SKM-1 (cell line): ENCODE results near the gene WNT3.
"Not testable (repeated sequence)": the region's sequence is repeated elsewhere in the genome, so short reads cannot be mapped to it uniquely, and the experiment has no call there.

Experiments used
- DNase-seq: peaks from one replicate; lab custom pipeline; 2025; ENCODE audit not compliant: unreplicated experiment; lab: John Stamatoyannopoulos, UW

WNT3 gene

DNA sequence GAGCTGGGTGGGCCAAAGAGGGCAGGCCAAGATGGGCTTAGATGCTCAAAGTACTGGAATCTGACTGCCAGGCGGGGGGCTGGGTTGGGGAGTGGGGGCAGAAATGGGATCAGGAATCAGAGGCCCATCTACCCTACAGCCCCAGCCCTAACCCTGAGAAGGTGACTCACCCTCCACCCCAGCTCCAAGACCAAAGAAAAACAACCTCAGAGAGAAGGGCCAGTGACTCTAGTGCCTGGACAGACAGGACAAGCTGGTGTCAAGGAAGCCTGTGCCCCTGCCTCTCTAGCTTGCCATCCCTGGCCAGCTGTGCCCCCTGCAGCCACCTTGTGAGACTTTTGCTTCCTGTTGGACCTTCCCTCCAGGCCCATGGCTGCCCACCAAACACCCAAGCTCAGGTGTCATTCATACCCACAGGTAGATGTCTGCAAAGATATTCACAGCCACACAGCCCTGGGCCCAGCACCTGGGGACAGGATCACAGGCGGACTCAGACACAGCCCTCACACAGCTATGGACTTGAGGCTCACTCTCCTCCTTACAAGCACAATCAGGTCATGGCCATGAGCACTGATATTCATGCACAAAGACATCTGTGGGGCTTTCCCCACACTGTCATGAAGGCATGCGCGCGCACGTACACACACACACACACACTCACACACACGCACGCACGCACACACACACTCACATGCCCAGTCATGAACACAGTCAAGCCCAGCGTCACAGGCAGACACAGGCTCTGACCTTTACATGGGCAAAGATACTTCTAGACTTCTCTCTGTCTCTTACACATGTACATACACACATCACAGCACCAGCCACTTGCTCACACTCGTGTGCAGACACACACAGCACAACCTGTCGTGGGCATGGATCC, 2.8 kb downstream of the WNT3 start:
- no peak for DNase-seq

DNA sequence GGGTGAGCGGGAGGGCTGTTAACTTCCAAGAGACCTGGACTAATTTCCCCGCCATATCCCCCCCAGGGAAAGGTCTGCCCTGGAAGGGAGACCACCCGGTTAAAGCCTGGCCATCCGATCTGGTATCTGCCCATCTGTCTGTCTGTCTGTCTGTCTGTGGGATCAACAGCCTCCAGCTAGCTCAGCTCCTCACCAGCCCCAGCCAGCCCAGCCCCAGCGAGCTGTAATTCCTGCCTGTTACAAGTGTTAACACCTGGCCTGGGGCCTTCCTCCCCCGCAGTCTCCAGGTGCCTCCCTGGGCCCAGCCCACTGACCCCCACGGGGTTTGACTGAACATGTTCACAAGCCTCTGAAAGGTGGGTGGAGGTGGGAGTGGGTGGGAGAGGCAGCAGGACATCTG, 4.0 kb downstream of the WNT3 start:
- DNase-seq, result no peak

DNA sequence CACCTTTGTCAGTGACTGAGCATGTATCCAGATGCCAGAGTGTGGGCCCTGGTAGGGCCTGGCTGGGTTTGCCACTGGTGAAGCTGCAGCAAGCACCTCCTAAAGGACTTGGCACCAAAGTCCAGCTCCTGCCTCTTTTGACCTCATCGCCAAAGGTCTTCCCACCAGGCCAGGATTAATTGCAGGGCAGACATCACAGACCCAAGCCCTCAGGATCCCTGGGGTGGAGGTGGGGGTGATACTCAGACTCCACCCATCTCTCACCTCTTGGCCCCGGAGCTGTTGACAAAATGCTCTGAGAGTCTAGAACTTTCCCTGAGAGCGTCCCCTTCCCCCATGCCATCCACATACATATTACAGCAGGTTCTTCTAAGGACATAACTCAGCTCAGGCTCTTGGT, 4.6 kb downstream of the WNT3 start:
- DNase-seq, result no peak

DNA sequence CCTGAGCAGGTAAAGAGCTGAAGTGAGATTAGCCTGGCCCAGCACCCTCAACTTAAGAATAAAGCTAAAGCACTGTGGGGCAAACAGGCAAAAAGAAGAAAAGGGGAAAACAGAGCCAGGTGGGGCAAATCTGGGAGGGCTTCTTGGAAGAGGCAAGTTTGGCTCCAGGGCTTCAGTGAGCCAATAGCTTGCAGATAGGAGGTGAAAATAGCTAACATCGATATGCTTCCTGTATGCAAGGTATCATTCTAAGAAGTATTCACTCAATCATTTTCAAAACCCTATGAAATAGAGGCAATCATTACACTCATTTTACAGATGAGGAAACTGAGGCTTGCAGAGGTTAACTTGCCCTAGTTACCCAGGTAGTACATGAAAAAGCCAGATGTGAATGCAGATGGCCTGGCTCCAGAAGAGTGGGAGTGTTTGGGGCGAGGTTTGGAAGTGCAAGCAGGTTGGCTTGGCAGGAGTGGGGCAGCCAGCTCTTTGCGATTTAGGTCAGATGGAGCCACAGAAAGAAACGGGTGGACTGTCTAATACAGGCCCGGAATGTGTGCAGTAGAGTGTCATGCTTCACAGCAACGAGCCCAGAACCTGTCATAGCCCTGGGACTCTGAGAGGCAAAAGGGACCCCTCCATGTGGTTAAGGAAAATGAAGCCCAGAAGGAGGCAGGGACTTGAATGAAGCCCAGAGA, 5.7 kb downstream of the WNT3 start:
- no peak for DNase-seq

DNA sequence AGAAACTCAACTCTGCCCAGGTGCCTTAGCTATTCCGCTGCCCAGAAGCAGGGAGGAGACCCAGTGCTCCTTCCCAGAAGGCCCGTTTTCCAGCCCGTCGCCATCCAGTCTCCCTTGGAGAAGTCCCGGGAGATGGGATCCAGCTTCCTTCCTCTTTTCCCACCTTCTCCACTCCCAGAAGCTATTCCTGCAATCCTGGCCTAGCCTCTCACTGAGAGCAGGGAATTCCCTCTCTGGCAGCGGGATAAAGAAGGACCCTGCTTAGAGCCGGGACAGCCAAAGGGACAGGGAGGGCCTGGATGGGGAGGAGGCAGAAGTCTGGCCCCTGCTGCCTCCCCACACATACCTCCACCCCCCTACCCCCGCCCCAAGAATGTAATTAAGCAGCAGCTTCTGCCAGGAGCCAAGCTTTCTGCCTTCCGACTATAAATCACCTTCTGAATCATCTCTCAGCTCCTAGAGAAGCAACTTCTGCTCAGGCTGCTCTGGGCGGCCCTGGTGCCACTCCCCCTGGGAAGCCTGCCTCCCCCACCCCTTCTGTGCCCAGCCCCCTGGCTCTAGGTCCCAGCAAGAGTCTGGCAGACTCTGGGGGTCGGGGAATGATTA, 6.4 kb downstream of the WNT3 start:
- no peak for DNase-seq

DNA sequence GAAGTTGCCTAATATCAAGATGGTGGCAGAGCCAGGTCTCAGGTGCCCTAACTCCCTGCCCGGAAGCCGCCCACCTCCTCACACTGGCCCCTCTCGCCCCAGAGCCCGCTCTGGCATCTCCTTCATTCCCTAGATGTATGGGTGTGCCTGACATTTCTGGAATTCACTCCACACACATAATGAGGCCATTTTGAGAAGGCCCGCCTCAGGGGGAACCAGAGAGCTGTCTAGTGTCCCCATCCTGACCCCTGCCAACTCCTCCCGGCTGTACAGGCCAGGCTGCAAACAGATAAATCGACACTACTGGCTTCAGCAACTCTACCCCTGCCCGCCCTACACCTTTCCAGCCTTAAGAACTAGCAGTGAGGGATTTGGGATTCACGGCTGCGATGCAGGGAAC, 7.7 kb downstream of the WNT3 start:
- no peak for DNase-seq

DNA sequence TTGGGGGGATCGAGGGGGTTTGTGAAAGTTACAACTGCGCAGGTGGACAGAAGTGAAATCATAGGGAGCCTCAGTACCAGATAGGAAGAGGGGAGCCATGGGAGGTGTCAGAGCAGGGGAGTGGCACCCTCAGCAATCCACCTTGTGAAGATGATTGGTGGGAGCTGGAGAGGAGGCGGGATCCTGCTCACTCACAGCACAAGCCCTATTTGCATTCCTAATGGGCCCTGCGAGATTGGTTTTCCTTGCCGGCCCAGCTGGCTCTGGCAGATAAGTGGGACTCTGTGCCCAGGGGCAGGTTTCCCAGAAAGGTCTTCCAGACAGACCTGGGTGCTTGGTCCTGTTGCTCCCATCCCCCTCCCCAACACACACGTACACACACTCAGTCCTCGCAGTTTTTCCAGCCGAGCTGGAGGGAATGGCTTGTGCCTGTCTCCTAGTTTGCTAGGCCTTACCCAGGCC, 9.4 kb downstream of the WNT3 start:
- no peak for DNase-seq

DNA sequence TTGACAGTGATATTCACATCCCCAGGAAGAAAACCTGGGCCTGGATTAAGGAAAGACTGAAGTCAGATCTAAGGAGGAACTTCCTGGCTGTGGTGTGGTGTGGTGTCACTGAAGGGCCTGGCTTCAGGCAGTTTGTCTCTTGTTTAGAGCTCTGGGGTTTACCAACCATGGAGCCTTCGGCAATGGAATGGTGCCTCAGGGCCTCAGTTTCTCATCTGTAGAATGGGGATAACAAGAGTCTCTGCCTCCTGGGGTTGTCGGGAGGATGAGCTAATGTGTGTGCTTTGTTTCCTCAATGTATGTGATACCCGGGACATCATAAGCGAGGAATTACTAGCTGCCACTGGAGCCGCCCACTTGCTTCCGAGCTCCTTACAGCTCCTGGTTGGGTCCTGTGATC, 12.7 kb downstream of the WNT3 start:
- no peak for DNase-seq

DNA sequence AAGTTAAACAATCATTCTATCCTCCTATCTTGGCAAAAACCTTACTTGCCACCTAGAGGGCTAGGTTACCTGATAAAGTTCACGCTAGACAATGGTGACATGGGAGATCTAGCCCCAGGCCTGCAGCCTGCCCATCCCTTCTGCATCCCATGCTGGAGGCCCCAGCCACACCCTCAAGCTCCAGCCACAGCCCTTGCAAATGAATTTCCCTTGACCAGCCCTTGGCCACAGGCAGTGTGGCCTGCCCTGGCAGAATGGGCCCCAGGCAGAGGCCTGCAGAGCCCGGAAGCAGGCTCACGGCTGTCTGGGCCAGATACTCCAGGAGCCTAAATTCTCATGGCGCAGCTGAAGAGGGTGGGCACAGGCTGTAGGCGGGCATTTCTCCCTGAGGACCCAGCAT, 14.9 kb downstream of the WNT3 start:
- DNase-seq, result no peak

DNA sequence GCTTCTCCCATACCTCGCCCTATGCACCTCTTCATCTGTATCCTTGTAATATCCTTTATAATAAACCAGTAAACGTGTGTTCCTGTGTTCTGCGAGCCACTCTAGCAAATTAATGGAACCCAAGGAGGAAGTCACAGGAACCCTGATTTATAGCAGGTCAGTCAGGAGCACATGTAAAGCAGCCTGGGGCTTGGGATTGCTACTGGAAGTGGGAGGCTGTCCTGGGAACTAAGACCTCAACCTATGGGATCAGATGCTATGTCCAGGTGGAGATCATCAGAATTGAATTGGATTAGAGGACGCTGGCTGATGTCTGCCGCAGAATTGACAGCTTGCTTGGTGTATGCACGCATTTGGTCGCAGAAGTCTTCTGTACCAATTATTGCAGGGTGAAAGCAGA, 15.7 kb downstream of the WNT3 start:
- DNase-seq, result no peak

DNA sequence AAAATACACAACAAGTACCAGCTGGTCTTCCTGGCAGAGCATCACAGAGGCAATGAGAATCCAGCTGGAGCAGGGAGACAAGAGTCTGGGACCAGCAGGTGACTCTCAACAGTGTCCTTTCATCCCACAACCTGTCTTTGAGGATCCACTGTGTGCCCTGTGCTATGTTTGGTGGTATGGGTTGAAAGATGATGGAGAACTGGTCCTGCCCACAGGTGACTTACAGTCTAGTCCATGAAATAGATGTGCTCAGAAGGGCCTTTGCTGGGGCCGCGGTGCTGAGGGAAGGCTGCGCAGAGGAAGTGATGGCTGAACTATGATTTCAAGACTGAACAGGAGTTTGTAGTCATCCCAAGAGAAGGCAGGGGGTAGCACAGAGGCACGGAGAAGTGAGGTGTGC, 17.9 kb downstream of the WNT3 start:
- no peak for DNase-seq

DNA sequence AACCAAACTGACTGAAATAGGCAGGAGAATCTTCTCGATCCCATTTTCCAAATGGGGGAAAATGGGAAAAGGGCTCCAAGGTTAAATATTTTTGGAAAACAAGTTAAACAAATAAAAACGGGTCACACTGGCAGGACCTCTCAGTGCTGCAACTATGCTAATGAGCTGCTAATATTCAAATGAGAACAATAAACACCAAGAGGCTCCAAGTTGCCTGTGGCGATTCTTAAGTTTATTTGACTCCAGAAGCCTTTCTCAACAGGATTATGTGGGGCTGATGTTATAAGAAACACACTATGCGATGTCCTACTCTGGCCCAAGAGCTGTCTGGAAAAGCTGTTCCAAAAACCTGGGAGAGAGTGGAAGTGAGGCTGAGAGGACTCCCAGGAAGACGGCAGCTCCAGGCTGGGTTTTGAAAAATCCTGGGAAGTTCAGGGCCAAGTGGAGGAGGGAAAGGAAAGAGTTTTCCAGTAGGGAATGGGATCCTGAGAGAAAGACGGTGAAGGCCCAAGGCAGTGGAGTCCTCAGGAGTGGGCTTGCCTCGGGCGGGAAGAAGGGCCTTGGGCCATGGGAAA, 21.4 kb downstream of the WNT3 start:
- DNase-seq, result no peak

DNA sequence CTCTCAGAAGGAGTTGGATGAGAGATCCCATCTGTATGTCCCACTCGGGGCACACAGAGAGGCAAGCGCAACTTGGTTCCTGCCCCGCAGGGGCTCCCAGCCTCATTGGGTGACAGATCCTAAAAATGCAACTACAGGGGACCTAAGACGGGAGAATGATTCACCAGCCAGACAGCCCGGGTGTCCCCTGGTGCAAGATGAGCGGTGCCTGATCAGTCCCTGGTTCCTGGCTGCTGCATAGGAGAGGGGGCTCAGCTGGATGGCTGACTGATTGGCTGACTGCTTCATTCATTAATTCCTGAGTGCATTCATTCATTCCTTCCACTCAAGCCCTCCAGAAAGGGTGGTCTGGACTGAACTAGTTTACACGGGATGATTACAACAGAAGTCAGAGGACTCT, 22.0 kb downstream of the WNT3 start:
- no peak for DNase-seq

DNA sequence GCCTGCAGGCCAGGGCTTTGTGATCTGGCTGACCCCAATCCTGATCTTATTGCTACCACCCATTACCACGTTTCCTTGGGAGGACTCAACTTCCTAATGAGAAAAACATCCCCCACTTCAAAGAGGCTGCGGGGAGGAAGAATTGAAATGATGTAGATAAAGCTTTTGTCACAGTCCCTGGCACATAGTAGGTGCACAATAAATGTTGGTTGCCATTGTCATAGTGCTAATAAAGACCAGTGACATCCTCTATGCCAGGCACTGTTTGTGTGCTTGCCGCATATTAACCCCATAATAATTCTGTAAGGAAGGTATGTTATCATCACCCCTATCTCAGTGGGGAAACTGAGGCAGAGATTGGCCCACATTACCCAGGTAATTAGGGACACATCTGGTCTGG, 22.4 kb downstream of the WNT3 start:
- no peak for DNase-seq

DNA sequence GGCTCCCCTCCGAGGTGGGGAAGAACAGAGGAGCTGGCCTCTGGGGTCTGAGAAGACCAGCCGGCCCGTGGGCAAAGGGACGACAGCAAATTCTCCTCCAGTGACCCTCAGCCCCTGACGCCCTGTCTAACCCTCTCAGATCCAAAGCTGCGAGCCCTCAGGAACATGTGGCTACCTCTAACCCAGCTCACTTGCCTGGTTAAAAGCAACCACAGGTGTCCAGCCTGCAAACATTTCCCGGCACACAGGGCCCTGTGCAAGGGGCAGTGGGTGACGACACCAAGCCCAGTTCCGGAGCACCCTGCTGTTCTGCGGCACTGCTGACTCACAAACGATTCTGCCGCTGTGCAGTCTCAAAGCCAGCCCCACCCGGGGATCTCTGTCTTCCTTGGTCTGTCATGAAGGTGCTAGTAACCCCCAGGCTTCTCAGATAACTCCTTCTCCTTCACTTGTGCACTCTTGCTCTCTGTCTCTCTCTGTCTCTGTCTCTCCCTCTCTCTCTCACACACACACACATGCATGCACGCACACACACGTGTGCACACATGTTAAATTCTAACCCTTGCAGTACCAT, 23.0 kb downstream of the WNT3 start:
- DNase-seq, result no peak

DNA sequence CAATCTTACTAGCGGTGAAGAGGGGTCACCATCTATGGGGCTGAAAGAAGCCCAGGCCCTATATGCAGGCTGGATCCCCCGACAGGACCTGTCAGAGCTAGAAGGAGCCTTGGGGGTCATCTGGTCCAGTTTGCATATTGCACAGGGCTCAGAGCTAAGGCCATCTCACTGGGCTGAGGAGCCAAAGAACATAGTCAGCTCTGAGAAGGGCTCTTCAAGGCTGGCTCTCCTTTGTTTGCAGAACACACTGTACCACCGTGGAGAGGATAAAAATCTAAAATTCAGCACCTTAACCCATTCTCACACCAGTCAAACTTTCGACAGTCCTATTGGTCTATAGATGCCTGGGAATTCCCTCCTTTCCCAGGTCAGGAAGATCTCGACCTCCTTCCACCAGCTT, 24.2 kb downstream of the WNT3 start:
- no peak for DNase-seq

DNA sequence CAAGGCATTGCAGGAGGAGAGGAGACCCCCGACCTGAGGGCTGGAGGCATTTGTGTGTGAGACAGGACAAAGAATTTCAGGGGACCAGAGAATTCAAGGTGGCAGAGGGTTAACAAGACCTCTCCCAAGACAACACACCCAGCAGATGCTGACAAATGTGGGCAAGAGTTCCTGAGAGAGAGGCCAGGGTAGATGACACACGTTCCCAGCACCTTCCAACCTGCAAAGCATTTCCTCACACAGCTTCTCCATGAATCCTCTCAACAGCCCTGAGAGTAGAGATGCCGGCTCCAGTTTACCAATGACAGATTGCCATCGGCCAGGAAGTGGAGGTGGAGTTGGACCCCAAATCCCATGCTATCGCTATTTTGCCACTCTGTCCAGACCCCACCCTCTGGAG, 25.0 kb downstream of the WNT3 start:
- no peak for DNase-seq

DNA sequence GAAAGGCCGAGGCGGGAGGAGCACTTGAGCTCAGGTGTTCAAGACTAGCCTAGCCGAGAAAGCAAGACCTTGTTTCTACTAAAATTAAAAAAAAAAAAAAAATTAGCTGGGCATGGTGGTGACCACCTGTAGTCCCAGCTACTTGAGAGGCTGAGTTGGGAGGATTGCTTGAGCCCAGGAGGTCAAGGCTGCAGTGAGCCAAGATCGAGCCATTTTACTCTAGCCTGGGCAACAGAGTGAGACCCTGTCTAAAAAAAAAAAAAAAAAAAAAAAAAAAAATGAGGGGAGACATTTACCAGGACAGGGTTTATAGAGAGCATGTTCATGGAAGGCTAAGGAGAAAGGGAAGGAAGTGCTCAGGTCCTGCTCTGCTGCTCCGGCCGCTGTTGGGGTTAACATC, 25.5 kb downstream of the WNT3 start:
- not testable (repeated sequence) for DNase-seq

DNA sequence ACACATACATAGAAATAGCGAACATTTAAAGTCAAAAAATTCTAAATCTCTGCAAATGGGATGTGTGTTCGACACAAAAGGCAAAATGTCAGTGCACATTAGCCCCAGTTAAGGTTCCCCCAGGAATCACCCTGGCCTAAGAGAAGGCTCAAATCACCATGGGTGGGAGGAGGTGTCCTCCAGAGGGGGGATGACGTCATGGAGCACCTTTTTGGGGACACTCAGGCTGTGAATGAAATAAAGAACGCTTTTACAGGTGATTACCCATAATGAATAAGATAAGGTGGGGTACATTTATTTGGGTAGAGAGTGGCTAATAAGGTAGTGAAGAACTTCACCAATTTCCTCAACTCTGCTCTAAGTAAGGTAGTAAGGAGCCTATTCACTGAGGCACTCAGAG, 26.4 kb downstream of the WNT3 start:
- DNase-seq, result no peak

DNA sequence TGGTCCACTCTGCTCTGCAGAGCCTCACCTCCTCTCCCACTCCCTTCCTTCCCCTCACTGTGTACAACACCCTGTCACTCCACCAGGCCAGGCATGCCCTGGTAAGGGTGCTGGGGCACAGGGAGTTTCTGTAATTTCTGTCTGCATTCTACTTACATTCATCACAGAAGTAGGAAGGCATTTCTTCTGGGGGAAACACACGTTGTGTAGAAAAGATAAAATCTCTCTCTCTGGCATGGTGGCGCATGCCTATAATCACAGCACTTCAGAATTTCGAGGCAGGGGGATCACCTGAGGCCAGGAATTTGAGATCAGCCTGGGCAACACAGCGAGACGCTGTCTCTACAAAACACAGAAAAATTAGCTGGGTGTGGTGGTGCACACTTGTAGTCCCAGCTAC, 27.0 kb downstream of the WNT3 start:
- no peak for DNase-seq

DNA sequence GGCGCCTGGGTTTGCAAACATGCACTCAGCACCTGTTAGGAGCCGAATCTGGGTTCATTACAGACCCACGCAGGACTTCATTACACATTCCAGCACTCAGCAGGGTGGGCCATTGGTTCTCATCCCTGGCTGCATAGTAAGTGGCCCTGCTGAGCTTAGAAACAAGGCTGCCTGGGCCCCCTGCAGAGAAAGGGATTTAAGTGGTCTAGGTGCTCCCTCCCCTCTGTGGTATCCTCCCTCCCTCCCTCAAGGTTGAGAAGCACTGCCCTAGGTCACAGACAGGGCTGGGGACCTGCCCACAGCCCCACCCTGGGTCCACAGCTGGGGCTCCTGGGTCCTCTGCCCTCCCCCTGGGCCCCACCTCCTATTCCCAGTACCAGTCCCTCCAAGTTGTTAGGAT, 28.3 kb downstream of the WNT3 start:
- DNase-seq, result no peak
